ENCODE measurements around the gene STX10. TPM values are rescaled to one million over a fixed set of nuclear protein-coding genes. Genes with fewer than 3 reads are reported as not detected.
A peak's percentile ranks its signal among the peaks of the same experiment; 100 is the strongest.

STX10 gene
- total RNA-seq, 2 donors from 2014 or later: 33.5 TPM

DNA sequence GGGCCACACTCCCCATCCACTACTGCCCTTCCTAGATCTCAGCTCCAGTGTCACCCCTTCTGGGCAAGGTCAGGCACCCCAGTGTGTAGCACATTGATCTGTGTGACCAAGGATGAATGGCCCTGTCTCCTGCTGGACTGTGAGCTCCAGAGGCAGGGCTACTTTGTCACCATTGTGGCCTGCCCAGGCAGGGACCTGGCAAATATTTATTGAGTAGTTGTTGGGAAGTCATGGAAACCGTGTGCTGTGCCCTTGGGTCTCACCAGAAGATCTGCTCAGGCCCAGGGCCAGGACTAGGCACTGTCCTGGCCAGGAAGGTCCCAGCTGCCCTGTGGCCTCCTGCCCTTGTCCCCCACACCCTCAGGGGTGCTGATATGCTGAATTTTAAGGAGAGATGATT, 21.6 kb downstream of the STX10 start:
- ATAC-seq (no peak), DNase-seq (no peak)
- Mint-ChIP-seq H3K4me1 (peaks cover 27% of the 10 kb centered on the region), H3K4me3 (no peak overlapping the region), H3K27ac (peak overlapping the region; percentile 43), H3K27me3 (no peaks in the 10 kb centered on the region), H3K36me3 (ENCODE audit: low read depth) (no peaks in the 10 kb centered on the region)
- H3K9me3 ChIP-seq (ENCODE audit: control insufficient read depth, low read length, poor library complexity, severe bottlenecking): no peaks in the 10 kb centered on the region

DNA sequence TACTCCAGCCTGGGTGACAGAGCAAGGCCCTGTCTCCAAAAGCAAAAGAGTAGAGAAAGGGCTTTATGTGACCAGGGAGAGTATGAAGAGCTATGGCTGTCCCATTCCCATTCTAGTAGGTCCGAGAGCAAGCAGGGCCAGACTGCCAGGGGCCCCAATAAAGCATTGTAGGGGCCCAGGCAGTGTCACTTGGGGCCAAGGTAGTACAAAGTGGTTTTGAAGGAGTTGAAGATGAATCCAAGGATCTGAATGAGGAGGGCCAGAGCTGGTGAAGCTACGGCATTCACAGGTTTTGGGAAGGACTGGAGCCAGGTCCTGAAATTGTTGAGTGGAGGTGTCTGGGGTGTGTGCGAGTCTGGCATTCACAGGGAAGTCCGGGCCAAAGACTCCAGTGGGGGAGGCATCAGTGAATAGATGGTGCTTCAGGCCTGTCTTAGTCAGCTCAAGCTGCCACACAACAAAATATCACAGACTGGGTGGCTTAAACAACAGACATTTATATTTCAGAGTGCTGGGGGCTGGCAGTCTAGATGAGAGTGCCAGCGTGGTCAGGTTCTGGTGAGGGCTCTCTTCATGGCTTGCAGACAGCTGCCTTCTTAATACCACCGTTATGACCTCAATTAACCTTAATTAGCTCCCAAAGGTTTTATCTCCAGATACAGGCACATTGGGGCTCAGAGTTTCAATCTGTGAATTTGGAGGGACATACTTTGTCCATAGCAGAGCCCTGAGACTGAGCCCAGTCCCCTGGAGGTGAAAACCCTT, 22.2 kb downstream of the STX10 start:
- DNase-seq (no peak), ATAC-seq (no peak)
- H3K9me3 ChIP-seq (ENCODE audit: control insufficient read depth, low read length, poor library complexity, severe bottlenecking): no peaks in the 10 kb centered on the region
- H3K36me3 Mint-ChIP-seq (ENCODE audit: low read depth): no peaks in the 10 kb centered on the region
- peak overlapping the region; percentile 43 for H3K27ac Mint-ChIP-seq
- H3K27me3 Mint-ChIP-seq: no peaks in the 10 kb centered on the region
- H3K4me1 Mint-ChIP-seq: peaks cover 27% of the 10 kb centered on the region
- H3K4me3 Mint-ChIP-seq: no peak overlapping the region

DNA sequence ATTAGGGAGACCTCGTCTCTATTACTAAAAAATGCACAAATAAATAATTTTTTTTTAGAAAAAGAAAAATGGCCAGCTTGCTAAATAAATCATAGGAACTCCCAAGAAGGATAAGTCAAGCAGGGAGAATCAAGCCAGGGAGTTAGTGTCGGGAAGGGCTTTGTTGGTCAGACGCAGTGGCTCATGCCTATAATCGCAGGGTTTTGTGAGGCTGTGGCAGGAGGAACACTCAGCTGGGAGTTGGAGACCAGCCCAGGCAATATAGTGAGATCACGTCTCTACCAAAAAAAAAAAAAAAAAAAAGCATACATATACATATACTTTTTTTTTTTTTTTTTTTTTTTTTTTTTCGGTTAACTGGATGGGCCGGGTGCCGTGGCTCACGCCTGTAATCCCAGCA, 23.1 kb downstream of the STX10 start:
- Mint-ChIP-seq H3K36me3 (ENCODE audit: low read depth) (no peaks in the 10 kb centered on the region), H3K4me1 (peaks cover 26% of the 10 kb centered on the region), H3K4me3 (no peak overlapping the region), H3K27ac (no peak overlapping the region), H3K27me3 (no peaks in the 10 kb centered on the region)
- DNase-seq (no peak), ATAC-seq (no peak)
- H3K9me3 ChIP-seq (ENCODE audit: control insufficient read depth, low read length, poor library complexity, severe bottlenecking): no peaks in the 10 kb centered on the region

DNA sequence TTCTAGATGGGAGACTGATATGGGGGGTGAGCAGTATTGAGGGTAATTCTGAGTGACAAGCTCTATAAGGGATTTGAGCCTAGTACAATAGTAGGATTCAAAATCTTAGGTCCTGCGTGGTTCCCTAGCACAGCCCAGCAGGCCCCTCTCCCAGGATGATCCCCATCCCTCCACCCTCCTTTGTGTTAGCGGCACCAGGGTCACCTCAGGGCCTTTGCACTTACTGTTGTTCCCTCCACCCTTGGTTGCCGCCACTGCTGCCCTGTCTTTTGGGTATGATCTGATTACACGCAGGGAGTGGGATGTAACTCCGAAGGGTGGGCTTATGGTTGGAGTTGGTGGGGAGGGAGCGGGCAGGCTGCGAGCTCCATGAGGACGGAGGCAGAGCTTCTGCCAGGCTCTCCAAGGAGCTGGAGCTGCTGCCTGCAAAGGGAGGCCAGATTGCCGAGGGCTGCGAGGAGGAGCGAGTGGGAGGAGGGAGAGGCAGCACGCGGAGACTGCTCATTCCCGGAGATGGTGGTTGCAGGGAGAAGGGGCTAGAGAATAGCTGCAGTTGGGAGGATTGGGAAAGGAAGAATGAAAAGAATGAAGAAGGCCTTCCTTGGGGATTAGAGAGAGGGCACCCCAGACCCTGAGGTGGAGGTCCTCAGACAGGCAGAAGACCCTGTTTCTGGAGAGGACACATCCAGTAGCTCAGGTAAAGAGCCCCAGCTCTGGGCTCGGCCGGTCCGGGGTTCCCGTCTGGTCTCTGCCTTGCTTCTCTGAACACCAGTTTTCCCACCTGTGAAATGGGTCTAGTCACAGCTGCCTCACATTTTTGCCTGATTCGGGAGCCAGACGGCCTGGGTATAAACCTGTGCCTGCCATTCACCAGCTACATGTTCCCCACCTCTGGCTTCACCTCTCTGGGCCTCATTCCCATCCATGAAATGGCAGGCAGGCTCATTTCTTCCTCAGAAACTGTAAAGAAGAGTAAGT, 26.9 kb downstream of the STX10 start:
- Mint-ChIP-seq H3K4me1 (peaks cover 34% of the 10 kb centered on the region), H3K27me3 (no peaks in the 10 kb centered on the region), H3K27ac (peak overlapping the region; percentile 86), H3K4me3 (peak overlapping the region; percentile 69), H3K36me3 (ENCODE audit: low read depth) (no peaks in the 10 kb centered on the region)
- no peaks in the 10 kb centered on the region for H3K9me3 ChIP-seq (ENCODE audit: control insufficient read depth, low read length, poor library complexity, severe bottlenecking)
- ATAC-seq (no peak), DNase-seq (no peak)

DNA sequence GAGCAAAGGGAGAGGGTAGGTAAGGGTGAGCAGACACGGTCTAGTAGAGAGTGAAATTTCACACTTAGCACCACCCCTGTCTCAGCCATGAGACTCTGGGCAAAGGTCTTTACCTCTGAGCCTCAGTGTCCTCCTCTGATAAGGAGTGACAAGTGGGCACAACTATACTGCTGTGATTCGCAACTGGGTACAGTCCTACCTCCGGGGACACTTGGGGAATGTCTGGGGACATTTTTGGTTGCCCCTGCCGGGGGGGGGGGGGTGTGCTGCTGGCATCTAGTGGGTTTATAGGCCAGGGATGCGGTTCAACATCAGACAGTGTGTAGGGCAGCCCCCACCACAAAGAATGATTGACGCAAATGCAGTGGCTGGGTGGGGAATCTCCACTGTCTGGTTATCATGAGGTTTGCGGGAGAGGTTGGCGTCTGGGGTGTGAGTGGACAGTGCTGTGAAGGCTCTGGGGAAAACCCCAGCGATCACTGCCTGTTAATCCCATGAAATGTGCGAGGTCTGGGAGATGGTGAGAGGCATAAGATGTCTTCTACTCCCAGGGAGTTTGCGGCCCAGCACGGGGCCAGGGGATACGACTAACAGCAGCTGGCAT, 27.8 kb downstream of the STX10 start:
- H3K9me3 ChIP-seq (ENCODE audit: control insufficient read depth, low read length, poor library complexity, severe bottlenecking): no peaks in the 10 kb centered on the region
- Mint-ChIP-seq H3K4me1 (peaks cover 32% of the 10 kb centered on the region), H3K27ac (peak overlapping the region; percentile 86), H3K4me3 (peak overlapping the region; percentile 69), H3K36me3 (ENCODE audit: low read depth) (no peaks in the 10 kb centered on the region), H3K27me3 (no peaks in the 10 kb centered on the region)
- ATAC-seq: peak; percentile 22
- DNase-seq: no peak

DNA sequence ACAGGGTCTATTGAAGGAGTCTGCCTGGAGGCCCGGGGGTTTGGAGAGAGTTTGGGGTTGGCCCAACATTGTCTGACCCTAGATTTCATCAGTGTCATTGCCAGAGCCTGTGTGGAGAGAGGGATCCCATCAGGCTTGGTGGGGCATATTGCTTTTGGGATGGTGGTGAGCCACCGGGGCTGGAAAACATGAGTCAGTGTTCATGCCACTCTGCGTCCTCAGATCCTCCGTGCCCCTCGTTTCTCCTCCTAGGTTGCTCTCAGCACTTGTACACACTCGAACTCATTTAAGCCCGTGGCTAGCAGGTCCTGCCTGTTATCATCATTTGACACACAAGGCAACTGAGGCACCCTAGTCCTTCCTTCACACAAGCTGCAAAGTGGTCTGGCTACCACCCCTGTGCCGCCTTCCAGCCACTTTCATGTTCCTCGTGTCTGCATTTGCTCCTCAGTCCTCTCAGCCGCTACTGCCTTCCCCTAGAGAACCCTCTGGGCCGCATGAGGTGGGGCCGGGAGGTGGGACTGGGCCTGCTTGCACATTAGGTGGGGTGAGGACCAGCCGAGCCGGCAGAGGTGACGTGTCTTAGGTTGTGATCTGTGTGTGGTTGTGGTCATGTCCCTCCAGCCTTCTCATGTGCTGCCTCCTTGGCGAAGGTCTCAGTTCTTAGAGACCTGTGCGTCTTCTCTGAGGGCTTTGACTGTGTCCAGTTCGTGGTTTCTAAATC, 28.5 kb downstream of the STX10 start:
- H3K4me3 Mint-ChIP-seq: peak overlapping the region; percentile 2
- peaks cover 36% of the 10 kb centered on the region for H3K4me1 Mint-ChIP-seq
- H3K27me3 Mint-ChIP-seq: no peaks in the 10 kb centered on the region
- ATAC-seq (no peak), DNase-seq (no peak)
- H3K27ac Mint-ChIP-seq: peak overlapping the region; percentile 86
- H3K9me3 ChIP-seq (ENCODE audit: control insufficient read depth, low read length, poor library complexity, severe bottlenecking): no peaks in the 10 kb centered on the region
- no peaks in the 10 kb centered on the region for H3K36me3 Mint-ChIP-seq (ENCODE audit: low read depth)

DNA sequence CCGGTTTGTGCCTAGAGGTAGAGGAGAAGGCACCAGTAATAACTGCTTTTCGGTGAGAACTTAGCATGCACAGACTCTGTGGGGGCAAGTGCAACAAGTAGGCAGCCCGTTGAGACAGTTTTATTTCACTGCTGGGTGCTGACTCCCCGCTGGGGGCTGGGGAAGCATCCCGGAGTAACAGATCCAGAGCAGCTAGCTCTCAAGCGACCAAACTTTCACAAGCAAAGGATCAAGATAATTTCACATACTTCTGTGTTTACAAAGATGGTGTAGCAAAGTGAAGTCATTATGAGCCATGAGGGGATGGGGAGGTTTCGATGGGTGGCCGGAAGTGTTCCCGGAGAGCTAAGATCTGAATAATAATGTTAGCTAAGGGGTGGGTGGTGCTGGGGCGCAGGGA, 29.4 kb downstream of the STX10 start:
- peaks cover 40% of the 10 kb centered on the region for H3K4me1 Mint-ChIP-seq
- DNase-seq (no peak), ATAC-seq (no peak)
- H3K4me3 Mint-ChIP-seq: no peak overlapping the region
- no peaks in the 10 kb centered on the region for H3K9me3 ChIP-seq (ENCODE audit: control insufficient read depth, low read length, poor library complexity, severe bottlenecking)
- H3K27ac Mint-ChIP-seq: peak overlapping the region; percentile 67
- H3K36me3 Mint-ChIP-seq (ENCODE audit: low read depth): no peaks in the 10 kb centered on the region
- H3K27me3 Mint-ChIP-seq: no peaks in the 10 kb centered on the region

DNA sequence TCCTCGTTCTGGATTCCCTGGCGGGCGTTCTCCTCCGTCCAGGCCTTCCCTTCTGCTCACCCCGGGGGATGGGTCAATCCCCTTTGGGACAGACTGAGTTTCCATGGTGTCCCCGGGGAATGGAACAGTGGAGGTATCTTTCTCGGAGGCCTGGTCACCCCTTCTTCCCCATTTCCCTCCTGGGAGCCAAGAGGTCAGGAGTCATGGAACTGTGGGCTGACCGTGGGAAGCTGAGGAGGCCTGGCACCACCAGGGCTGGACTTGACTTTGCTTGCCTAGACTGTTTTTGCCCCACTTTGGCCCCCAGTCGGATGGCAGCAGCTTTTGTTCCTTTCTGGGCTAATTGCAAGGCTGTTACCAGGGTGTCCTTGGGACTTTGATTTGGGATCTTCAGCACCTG, 30.1 kb downstream of the STX10 start:
- H3K4me3 Mint-ChIP-seq: peak overlapping the region; percentile 62
- ATAC-seq (no peak), DNase-seq (no peak)
- no peaks in the 10 kb centered on the region for H3K27me3 Mint-ChIP-seq
- peak overlapping the region; percentile 67 for H3K27ac Mint-ChIP-seq
- no peaks in the 10 kb centered on the region for H3K9me3 ChIP-seq (ENCODE audit: control insufficient read depth, low read length, poor library complexity, severe bottlenecking)
- peaks cover 44% of the 10 kb centered on the region for H3K4me1 Mint-ChIP-seq
- H3K36me3 Mint-ChIP-seq (ENCODE audit: low read depth): no peaks in the 10 kb centered on the region

DNA sequence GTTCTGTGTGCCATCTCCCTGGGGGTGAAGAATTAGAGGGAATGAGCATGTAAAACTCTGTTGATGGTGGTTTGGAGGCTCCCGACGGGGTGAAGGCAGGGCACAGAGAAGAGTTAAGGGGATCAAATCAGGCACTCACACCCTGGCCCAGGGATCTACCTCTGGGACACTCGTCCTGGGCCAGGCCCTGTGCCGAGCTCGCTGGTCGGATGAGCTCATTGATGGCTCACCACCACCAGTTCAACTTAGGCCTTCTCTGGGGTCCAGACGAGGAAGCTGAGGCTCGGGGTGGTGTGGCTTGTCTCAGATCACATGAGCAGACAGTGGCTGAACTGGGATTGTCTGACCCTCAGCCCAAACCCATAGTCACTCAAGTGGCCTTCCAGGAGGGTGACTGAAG, 30.5 kb downstream of the STX10 start:
- DNase-seq: no peak
- H3K9me3 ChIP-seq (ENCODE audit: control insufficient read depth, low read length, poor library complexity, severe bottlenecking): no peaks in the 10 kb centered on the region
- H3K4me1 Mint-ChIP-seq: peaks cover 44% of the 10 kb centered on the region
- H3K27ac Mint-ChIP-seq: peak overlapping the region; percentile 67
- H3K27me3 Mint-ChIP-seq: no peaks in the 10 kb centered on the region
- peak overlapping the region; percentile 91 for H3K4me3 Mint-ChIP-seq
- no peak for ATAC-seq
- no peaks in the 10 kb centered on the region for H3K36me3 Mint-ChIP-seq (ENCODE audit: low read depth)

DNA sequence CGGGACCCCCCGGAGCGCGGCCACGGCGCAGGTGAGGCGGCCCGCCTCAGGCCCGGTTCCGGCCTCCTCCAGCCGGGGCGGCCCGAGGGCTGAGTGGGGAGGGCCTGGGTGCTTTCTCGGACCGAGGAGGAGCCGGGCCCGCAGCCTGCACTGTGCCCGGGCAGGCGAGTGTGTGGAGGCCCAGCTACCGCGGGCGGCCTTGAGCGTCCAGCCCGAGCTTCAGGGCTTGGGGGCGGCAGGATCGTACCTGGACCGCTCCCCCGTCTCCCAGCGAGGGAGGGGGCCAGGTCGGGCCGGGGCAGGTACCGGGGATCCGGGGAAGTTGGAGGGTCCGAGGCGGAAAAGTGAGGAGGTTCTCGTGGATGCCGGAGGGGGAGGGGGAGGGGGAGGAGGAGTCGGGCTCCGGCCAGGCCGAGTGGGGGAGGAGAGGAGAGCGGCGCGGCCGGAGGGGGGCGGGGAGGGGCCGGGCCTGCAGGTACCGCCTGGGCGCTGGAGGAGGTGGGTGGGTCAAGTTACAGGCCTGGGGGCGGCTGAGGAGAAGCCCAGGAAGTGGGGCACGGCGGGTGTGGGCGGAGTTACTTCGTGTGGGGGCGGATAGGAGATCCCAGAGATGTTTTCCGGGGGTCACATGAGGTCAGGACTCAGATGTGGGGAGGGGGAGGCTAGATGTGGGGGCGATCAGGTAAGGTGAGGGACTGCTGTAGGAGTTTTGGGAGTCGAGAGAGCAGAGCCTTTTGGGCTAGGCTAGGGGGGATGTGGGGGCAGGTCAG, 31.6 kb downstream of the STX10 start:
- no peak for ATAC-seq
- Mint-ChIP-seq H3K27ac (peak overlapping the region; percentile 67), H3K36me3 (ENCODE audit: low read depth) (no peaks in the 10 kb centered on the region), H3K27me3 (no peaks in the 10 kb centered on the region), H3K4me3 (peak overlapping the region; percentile 91), H3K4me1 (peaks cover 44% of the 10 kb centered on the region)
- DNase-seq: no peak
- H3K9me3 ChIP-seq (ENCODE audit: control insufficient read depth, low read length, poor library complexity, severe bottlenecking): no peaks in the 10 kb centered on the region

DNA sequence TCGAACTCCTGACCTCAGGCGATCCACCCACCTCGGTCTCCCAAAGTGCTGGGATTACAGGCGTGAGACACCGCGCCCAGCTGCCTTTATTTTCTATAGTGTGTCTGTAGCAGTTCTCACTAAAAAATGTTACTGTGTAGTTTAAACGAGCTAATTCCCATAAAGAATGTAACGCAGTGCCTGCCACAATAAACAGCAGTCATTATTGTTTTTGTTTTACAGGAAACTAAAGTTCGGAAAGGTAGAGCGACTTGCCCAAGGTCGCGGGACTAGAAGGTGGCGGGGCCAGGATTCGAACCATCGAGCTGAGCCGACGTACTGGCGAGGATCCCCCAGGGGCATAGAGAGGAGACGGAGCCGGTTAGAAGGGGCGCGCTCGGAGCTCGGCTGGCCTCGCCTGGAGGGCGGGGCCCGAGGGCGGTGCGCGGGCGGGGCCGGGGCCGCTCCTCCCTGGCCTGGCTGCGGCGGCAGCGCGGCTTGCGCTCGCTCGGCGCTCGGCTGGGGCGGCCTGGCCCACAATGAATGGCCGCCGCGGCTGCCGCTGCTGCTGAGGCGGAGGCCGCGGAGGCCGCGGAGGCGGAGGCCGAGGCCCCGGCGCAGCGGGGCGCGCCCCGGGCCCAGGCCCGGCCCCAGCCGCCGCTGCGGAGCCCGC, 32.3 kb downstream of the STX10 start, which contains the start of gene NACC1:
Gene NACC1, plus strand, starts transcription at position 493 of the 652 bp plus-strand sequence. CDS start 16,944 bp downstream, outside the sequence.
- H3K9me3 ChIP-seq (ENCODE audit: control insufficient read depth, low read length, poor library complexity, severe bottlenecking): no peaks in the 10 kb centered on the region
- Mint-ChIP-seq H3K4me3 (peak within 1 kb of the TSS; percentile 98), H3K27me3 (no peaks in the 10 kb centered on the region), H3K4me1 (peaks cover 40% of the 10 kb centered on the region), H3K36me3 (ENCODE audit: low read depth) (no peaks in the 10 kb centered on the region), H3K27ac (peak within 1 kb of the TSS; percentile 93)
- peak; percentile 84 to 88 (median 87) for DNase-seq
- peak; percentile 84 for ATAC-seq

Measured in T-helper 17 cell (primary cell).